Right lung (tissue), 5 donors: Measurements from ENCODE around the gene LIMD2. TPM values are rescaled to one million over a fixed set of nuclear protein-coding genes. Genes with fewer than 3 reads are reported as not detected.

Experiments
- polyA plus RNA-seq, 5 donors: library from polyadenylated mRNA; unstranded; fragments of 120-200 nt; gene quantifications; one replicate each; pipeline versions ENCODE4 v1.2.1 to v1.2.3, GENCODE V29; 2013; ENCODE audit warnings: inconsistent platforms in 1 of 5, low replicate concordance in 1 of 5; ENCODE audit not compliant: insufficient read length in 5 of 5, insufficient read depth in 1 of 5

The LIMD2 gene
- polyA plus RNA-seq, 5 donors = 26.0 to 49.7 (median 33.7) TPM

Other genes with a start within 250 kb of the LIMD2 start
- gene ACE, start 223.1 kb downstream of the LIMD2 start, polyA plus RNA-seq = 10 to 100 TPM; 38.7 to 62.7 (median 41.1) TPM
- gene KCNH6, start 176.8 kb downstream of the LIMD2 start, polyA plus RNA-seq = 1 to 10 TPM in 3 of 5 donors, under 1 TPM in 2; 0.59 to 1.4 (median 1.0) TPM
- gene DCAF7, start 149.6 kb downstream of the LIMD2 start, polyA plus RNA-seq = 100 to 1,000 TPM in 2 of 5 donors, 10 to 100 TPM in 3; 82.7 to 104 (median 95.6) TPM
- 10 to 100 TPM; 16.1 to 19.2 (median 16.8) TPM for gene TACO1, start 99.2 kb downstream of the LIMD2 start, polyA plus RNA-seq
- gene MAP3K3, start 77.7 kb downstream of the LIMD2 start, polyA plus RNA-seq = 10 to 100 TPM; 36.3 to 43.0 (median 39.9) TPM
- gene STRADA, start 41.7 kb upstream of the LIMD2 start, polyA plus RNA-seq = 10 to 100 TPM; 66.2 to 89.5 (median 75.1) TPM
- gene CCDC47, start 73.5 kb upstream of the LIMD2 start, polyA plus RNA-seq = 100 to 1,000 TPM in 1 of 5 donors, 10 to 100 TPM in 4; 79.7 to 107 (median 85.9) TPM
- 100 to 1,000 TPM; 169 to 235 (median 228) TPM for gene DDX42, start 74.0 kb upstream of the LIMD2 start, polyA plus RNA-seq
- 100 to 1,000 TPM; 130 to 146 (median 142) TPM for gene PSMC5, start 127.3 kb upstream of the LIMD2 start, polyA plus RNA-seq
- gene FTSJ3, start 127.5 kb upstream of the LIMD2 start, polyA plus RNA-seq = 10 to 100 TPM; 48.7 to 81.2 (median 70.0) TPM
- 100 to 1,000 TPM; 111 to 147 (median 133) TPM for gene SMARCD2, start 142.6 kb upstream of the LIMD2 start, polyA plus RNA-seq
- 1 to 10 TPM in 1 of 5 donors, under 1 TPM in 1, not detected in 3; 0.88 to 5.8 TPM for gene CSH2, start 173.6 kb upstream of the LIMD2 start, polyA plus RNA-seq
- not detected for gene GH2, start 181.8 kb upstream of the LIMD2 start, polyA plus RNA-seq
- gene CSH1, start 196.4 kb upstream of the LIMD2 start, polyA plus RNA-seq = 1 to 10 TPM in 2 of 5 donors, under 1 TPM in 3; 0.32 to 9.5 (median 0.57) TPM
- gene CSHL1, start 211.1 kb upstream of the LIMD2 start, polyA plus RNA-seq = under 1 TPM in 1 of 5 donors, not detected in 4; 0.74 TPM
- gene GH1, start 218.7 kb upstream of the LIMD2 start, polyA plus RNA-seq = not detected
- 1 to 10 TPM; 1.0 to 4.2 (median 1.9) TPM for gene CD79B, start 232.2 kb upstream of the LIMD2 start, polyA plus RNA-seq